GM19468 (cell line): ENCODE measurements around the gene TKFC.

Source experiments
- ATAC-seq: cut with Tn5 transposase; IDR thresholded peaks from one replicate; pipeline ENCODE4 v1.9.1; 2021; ENCODE audit warnings: mild to moderate bottlenecking, moderate library complexity, moderate number of reproducible peaks; ENCODE audit not compliant: unreplicated experiment; ENCODE audit errors: extremely low read depth

Gene TKFC, protein sequence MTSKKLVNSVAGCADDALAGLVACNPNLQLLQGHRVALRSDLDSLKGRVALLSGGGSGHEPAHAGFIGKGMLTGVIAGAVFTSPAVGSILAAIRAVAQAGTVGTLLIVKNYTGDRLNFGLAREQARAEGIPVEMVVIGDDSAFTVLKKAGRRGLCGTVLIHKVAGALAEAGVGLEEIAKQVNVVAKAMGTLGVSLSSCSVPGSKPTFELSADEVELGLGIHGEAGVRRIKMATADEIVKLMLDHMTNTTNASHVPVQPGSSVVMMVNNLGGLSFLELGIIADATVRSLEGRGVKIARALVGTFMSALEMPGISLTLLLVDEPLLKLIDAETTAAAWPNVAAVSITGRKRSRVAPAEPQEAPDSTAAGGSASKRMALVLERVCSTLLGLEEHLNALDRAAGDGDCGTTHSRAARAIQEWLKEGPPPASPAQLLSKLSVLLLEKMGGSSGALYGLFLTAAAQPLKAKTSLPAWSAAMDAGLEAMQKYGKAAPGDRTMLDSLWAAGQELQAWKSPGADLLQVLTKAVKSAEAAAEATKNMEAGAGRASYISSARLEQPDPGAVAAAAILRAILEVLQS

GRCh38 chr11:61332797-61333549 is at the start of gene TKFC, which contains the start of gene DDB1:
Gene TKFC (plus strand): TSS chr11:61333228. CDS start chr11:61334729, 1,501 bp downstream.
Gene DDB1 (minus strand): TSS chr11:61333105. CDS start chr11:61332968, 137 bp downstream.
- peak; percentile 82 for ATAC-seq

DNA sequence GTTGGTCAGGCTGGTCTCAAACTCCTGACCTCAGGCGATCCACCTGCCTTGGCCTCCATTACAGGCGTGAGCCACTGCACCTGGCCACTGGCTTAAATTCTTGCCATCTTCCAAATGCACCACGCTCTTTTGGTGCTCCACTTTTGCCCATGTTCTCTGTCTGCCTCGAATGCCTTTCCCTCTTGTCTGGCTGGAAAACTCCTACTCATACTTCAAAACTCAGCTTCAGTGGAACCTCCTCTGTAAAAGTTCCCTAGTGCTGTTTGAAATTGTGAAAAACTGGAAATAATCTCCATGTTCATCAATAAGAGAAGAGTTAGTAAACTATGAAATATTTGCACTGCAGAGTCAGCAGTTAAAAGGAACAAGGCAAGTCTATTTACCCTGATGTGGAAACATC is 49.4 kb upstream of the TKFC start:
- no peak for ATAC-seq

DNA sequence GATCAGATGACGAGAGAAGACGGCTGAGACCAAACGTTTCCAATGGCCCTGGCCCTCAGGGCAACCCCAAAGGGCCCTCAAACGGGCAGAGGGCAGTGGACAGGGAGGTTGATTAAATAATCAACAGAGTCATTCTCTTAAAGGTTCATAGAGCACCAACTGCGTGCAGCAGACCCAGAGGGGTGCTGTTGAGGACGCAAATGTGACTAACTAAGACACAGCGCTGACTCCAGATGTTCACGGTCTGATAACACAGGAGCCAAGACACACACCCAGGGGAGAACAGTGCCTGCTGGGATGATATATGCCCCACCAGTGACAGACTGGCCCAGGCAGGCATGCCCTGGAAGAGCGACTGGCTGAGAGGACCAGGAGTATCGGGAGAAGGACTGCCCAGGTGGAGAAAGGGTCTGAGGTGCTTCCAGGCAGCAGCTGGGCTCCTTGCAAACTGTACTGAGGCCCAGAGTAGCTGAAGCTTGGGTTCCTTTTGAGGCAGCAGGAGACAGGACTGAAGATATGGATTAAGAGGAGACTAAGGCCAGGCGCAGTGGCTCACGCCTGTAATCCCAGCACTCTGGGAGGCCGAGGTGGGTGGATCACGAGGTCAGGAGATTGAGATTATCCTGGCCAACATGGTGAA is 45.6 kb upstream of the TKFC start:
- no peak for ATAC-seq

DNA sequence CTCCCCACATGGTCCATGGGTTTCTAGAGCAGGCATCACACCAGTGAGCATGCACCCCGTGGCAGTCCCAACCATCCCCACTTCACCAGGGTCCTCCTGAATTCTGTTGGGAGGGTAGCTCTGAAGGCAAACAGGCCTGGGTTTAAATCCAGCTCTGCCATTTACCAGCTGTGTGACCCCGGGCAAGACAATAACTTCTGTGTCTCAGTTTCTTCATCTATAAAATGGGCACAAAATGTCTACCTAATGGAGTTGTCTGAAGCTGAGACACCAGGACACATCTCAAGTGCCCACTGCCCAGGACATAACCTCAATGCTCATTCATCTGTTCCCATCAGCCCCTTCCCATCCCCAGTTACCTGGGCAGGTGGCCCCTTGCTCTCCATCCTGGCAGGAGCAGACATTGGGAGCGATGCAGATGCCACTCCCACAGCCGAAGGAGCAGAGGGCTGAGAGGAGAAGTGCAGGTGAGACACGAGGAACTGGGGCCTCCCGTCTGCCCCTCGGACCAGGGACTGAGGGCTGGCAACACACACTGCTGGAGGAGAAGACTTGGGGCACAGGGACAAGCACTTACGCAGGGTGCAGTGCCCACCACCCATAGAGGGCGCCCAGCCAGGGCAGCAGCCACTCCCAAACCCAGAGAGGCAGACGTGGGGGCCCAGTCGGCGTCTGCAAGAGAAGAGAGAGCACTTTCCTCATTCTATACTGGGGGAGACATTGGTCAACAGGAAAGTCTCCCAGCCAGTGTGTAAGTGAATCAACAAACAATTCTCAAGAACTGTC is 41.9 kb upstream of the TKFC start:
- no peak for ATAC-seq

- no peak for ATAC-seq
Observed at GRCh38 chr11:61292356-61292755, 40.7 kb upstream of the TKFC start.

DNA sequence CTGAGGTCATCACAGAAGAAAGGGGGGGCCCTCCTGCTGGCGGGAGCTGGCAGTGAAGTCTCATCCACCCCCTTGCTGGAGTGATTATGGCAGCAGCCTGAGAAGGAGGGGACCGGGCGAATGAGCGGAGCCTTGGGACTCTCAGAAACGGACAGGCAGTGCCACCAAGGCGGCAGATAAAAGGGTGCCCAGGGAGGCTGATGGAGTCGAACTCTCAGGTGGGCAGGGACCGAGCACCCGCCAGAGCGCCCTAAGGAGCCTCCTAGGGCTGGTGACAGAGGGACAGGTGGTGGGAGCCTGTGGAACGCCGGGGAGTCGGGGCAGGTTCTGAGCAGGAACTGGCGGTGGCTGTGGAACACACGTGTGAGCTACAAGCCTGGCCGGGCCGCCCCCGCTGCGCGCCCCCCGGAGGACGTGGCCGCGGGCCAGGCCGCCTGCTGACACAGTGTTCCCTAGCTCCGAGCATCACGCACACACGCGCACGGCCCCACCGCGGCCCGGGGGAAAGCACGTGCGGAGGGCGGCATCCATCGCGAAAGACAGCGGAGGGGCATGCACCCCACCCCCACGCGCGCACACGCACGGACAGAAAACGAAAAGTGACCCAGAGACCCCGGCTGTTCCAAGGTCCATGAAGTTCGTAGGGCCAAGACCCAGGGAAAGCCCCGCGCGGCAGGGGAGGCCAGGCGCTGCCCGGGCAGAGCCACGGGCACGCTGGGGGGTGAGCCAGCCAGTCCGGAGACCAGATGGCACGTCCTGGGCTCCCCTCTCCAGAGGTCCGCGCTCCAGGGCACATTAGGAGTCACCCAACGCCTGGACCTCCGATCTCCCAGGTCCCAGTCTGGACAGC is 38.9 kb upstream of the TKFC start:
- ATAC-seq = no peak

DNA sequence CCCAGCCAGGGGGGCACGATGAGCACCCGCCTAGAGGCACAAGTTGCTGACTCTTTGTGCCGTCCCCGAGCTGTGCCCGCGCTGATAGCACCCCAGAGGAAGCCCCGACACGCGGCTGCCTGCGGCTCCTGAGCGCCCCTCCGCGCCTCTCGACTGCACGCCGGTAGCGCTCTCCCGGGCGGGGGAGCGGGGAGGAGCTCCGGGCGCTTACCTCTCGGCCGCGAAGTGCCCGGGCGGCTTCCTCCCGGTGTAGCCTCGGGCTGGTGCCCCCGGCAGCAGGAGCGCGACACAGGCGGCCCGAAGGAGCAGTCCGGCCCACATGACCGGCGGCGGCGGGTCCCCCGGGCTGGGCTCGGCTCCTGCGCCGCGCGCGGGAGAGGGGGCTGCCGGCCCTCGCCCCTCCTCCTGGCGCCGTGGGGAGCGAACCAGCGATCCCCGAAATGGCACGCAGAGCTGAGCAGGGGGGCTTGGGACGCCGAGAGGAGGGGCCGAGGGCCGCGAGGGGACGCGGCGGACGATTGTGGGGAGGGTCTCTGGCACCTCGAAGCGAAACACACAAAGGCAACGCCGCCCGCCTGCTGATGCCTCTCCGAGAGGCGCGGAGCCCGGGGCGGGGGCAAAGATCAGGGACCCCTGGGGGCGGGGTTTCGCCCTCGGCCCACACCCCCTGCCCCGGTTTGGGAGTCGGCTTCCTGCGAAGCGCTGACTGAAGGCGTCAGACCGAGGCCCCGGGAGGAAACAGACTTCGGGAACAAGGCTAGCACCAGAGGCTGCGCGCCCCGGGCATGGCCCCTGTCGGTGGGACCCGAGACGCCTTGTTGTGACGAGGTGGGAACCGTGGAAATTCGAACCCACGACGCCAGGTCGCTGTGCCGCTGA is 38.1 kb upstream of the TKFC start, which contains the start of gene VWCE:
Gene VWCE, minus strand, starts transcription at position 600 of the 879 bp plus-strand sequence. Its CDS starts 279 bp downstream, at position 321.
- peak; percentile 31 for ATAC-seq

DNA sequence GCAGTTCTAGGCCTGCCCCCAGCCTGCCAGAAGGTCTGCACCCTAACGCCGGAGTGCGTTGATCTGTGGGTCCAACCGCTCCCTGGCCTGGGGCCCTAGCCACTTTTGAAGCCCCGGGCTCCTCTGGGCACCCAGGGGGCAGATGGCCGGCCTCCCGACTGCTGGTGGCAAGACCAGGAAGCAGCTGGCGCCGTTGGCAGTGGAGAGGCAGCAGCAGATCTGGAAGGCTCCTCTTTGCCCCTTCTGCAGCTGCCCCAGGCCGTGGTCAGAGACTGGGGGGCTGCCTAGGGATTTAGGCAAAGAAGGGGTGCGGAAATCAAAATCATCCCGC is 37.5 kb upstream of the TKFC start:
- ATAC-seq = no peak

- ATAC-seq = no peak
Observed at GRCh38 chr11:61297341-61297740, 35.7 kb upstream of the TKFC start.

DNA sequence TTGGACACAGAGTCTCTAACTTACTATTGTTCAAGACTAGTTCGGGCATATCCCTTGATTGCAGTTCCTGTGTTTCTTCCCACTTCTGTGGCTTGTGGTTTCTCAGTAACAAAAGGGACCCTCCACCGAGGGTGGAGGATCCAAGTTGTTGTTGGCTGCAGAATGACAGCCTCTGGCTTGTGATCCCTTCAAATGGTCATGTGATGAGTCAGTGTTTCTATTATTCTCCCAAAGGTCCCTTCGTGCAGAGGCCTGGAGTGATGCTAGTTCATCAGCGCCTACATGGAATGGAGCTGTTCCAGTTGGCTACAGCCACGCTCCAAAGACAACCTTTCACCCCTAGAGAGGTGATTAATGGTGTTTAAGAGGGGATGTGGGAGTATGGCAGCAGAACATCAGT is 35.3 kb upstream of the TKFC start:
- ATAC-seq = no peak

GRCh38 chr11:61298663-61299244 is 34.3 kb upstream of the TKFC start:
- ATAC-seq = no peak

DNA sequence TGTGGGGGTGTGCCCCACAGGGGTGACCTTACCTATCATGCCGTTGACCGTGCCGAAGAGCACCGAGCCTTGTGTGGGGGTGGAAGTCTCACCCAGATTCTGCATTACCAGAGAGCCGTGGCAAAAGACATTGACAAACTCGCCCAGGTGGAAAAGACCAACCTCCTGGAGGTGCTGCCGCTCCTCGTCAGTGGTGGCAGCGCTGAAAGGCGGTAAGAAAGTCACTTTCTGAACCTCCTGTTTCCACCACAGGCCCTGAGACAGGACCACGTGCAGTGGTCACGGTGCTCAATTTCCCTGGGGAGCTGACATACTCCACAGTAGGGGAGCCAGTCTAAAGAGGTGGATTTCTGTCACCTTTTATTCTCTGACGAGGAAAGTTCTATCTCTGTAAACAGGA is 30.5 kb upstream of the TKFC start:
- ATAC-seq = no peak

DNA sequence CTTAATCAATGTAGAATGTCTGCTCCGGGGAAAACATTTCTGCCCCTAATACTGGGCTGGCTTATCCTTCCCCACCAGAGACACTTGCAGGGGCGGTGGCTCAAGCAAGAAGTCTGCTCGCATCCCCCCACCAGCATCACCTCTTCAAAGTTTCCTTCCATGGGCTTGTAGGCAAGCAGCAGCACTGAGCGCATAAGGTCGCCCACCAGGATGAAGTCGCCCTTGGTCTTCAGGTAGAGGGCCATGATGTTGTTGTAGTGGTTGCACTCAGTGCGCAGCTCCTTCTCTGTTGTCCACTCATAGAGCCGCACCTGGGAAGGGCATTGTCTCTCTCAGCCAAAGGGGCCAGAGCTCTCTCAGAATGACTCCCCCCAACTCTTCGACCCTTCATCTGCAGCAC is 29.3 kb upstream of the TKFC start:
- no peak for ATAC-seq

DNA sequence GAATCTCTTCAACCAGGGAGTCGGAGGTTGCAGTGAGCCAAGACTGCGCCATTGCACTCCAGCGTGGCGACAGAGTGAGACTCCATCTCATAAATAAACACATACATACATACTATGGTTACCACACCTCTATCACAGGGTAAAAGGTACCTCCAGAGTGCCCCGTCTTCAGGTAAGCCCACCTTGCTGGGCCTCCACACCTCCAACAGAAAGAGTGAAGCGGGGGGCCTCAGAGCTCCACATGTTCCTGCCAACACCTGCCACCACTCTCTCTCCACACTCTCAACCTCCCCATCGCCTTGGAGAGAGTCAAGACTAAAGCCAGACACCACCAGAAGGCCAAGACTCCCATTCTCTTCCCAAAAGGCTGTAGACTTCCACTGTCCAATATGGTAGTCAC is 27.6 kb upstream of the TKFC start:
- no peak for ATAC-seq

DNA sequence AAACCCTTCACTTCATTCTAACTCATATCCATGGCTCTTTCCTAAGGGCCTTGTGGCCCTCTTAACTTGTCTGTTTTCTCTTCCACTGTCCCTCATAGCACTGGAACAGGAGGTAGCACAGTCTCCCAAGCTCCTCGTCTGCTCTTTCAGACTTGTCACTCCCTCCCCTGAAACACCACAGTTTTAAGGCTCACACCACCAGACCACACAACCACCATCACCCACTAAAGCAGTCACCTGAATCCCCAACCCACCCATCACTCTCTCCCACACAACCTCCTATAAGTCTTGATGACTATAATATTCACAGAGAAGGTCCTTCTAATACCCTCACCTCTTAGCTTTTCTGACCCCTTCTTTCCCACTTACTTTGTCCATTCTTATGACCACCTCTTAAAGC is 26.8 kb upstream of the TKFC start:
- no peak for ATAC-seq

GRCh38 chr11:61307354-61307753 is 25.7 kb upstream of the TKFC start:
- no peak for ATAC-seq

GRCh38 chr11:61309141-61309540 is 23.9 kb upstream of the TKFC start:
- no peak for ATAC-seq

DNA sequence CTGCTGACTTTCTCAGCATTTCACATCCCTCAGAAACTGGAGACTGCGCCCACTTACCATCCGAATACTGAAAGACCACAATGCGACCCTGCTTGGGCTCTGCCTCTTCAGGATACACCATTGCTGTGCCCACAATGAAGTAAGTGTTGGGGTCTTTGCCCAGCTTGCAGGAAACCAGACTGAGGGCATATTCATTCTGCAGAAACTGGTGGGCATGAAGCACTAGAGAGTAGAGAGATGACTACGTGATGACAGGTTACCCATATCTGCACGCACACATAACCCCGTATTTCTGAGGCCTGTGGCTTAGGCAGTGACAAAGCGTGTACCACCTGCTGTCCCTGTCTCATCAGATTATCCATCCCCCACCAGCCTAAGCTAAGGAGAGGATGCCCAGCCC is 23.3 kb upstream of the TKFC start:
- ATAC-seq = no peak
